GM19328 (cell line): ENCODE measurements around the gene CRYBA1.
"Not testable (repeated sequence)": the region's sequence is repeated elsewhere in the genome, so short reads cannot be mapped to it uniquely, and the experiment has no call there.

Experiments used
- ATAC-seq: cut with Tn5 transposase; IDR thresholded peaks from one replicate; pipeline ENCODE4 v1.9.1; 2021; ENCODE audit warnings: mild to moderate bottlenecking, moderate library complexity; ENCODE audit not compliant: unreplicated experiment

CRYBA1 gene

GRCh38 chr17:29237476-29238132 lies 9.1 kb upstream of the CRYBA1 start:
- no peak for ATAC-seq

GRCh38 chr17:29238133-29238850 lies 8.4 kb upstream of the CRYBA1 start:
- ATAC-seq, result no peak

GRCh38 chr17:29240477-29240876 lies 6.2 kb upstream of the CRYBA1 start:
- no peak for ATAC-seq

GRCh38 chr17:29240968-29241963 lies 5.4 kb upstream of the CRYBA1 start:
- no peak for ATAC-seq

GRCh38 chr17:29242051-29242450 lies 4.6 kb upstream of the CRYBA1 start:
- ATAC-seq, result no peak

- no peak for ATAC-seq
These were observed 3.9 kb upstream of the CRYBA1 start for GRCh38 chr17:29242790-29243189.

GRCh38 chr17:29243792-29244191 lies 2.9 kb upstream of the CRYBA1 start:
- ATAC-seq, result no peak

GRCh38 chr17:29245401-29245800 lies 1.3 kb upstream of the CRYBA1 start:
- no peak for ATAC-seq

- no peak for ATAC-seq
These were observed 560 bp downstream of the CRYBA1 start for GRCh38 chr17:29247219-29247618.

GRCh38 chr17:29248845-29249244 lies 2.2 kb downstream of the CRYBA1 start:
- ATAC-seq, result no peak

GRCh38 chr17:29250666-29251065 lies 4.0 kb downstream of the CRYBA1 start:
- no peak for ATAC-seq

GRCh38 chr17:29251184-29251583 lies 4.5 kb downstream of the CRYBA1 start:
- no peak for ATAC-seq

GRCh38 chr17:29252101-29252791 lies 5.6 kb downstream of the CRYBA1 start:
- no peak for ATAC-seq

GRCh38 chr17:29253037-29253436 lies 6.4 kb downstream of the CRYBA1 start:
- ATAC-seq, result no peak

GRCh38 chr17:29255926-29256522 lies 9.4 kb downstream of the CRYBA1 start:
- no peak for ATAC-seq

- no peak for ATAC-seq
These were observed 10.2 kb downstream of the CRYBA1 start for GRCh38 chr17:29256735-29257466.

GRCh38 chr17:29257756-29258155 lies 11.1 kb downstream of the CRYBA1 start:
- no peak for ATAC-seq

GRCh38 chr17:29263916-29264315 lies 17.3 kb downstream of the CRYBA1 start:
- ATAC-seq, result no peak

- ATAC-seq, result not testable (repeated sequence)
These were observed 25.3 kb downstream of the CRYBA1 start for GRCh38 chr17:29271980-29272379.

- no peak for ATAC-seq
These were observed 27.3 kb downstream of the CRYBA1 start for GRCh38 chr17:29273924-29274323.
